Adrenal gland (tissue), 19 donors: ENCODE results near the gene KIR3DL3. TPM values are rescaled to one million over a fixed set of nuclear protein-coding genes. Genes with fewer than 3 reads are reported as not detected.
"Not testable (repeated sequence)": the region's sequence is repeated elsewhere in the genome, so short reads cannot be mapped to it uniquely, and the experiment has no call there.

ENCODE experiments used
- DNase-seq, 7 donors: peaks; one replicate each; pipeline ENCODE4 v3.0.0-alpha.2; 2019 to 2020
- H3K27ac ChIP-seq, 5 donors: fragments of 200-600 bp; sonication (generic) in 4 of 5; 1 replicate in 3 of 5; 2 replicates in 2 of 5; pipeline versions ENCODE4 v1.5.1 to v1.8.0; 2016 to 2020; ENCODE audit warnings: mild to moderate bottlenecking in 1 of 5
- H3K27me3 ChIP-seq: fragments of 200-600 bp; 2 replicates; pipeline ENCODE4 v1.8.0; 2021
- H3K36me3 ChIP-seq, 2 donors: fragments of 200-600 bp; replicated peaks in 1 of 2; 1 replicate in 1 of 2; 2 replicates in 1 of 2; pipeline versions ENCODE4 v1.5.1 to v1.8.0; 2018 to 2022
- H3K4me1 ChIP-seq, 2 donors: fragments of 200-600 bp; replicated peaks in 1 of 2; 1 replicate in 1 of 2; 2 replicates in 1 of 2; pipeline versions ENCODE4 v1.5.1 to v1.8.0; 2018 to 2021
- H3K4me3 ChIP-seq, 4 donors: fragments of 200-600 bp; sonication (generic) in 3 of 4; one replicate each; pipeline ENCODE4 v1.5.1; 2016 to 2018
- H3K9me3 ChIP-seq, 3 donors: fragments of 200-600 bp; sonication (generic) in 1 of 3; replicated peaks in 1 of 3; 1 replicate in 2 of 3; 2 replicates in 1 of 3; pipeline versions ENCODE4 v1.5.1 to v1.8.0; 2016 to 2021
- CTCF ChIP-seq, 6 experiments: fragments of 450-650 bp in 4 of 6; fragments of 200-600 bp in 2 of 6; sonication (generic) in 1 of 6; IDR thresholded peaks; 1 replicate in 5 of 6; 2 replicates in 1 of 6; pipeline versions ENCODE4 v1.5.1 to v1.8.0; 2016 to 2021; ENCODE audit warnings: antibody characterized with exemption in 6 of 6, mild to moderate bottlenecking in 2 of 6, moderate library complexity in 1 of 6
- POLR2A ChIP-seq, 2 donors: fragments of 450-650 bp; IDR thresholded peaks; one replicate each; pipeline ENCODE4 v1.6.1; 2017; ENCODE audit warnings: antibody characterized with exemption in 2 of 2, mild to moderate bottlenecking in 2 of 2, moderate library complexity in 1 of 2
- WGBS, 4 donors: extraction: QIAGEN DNeasy Blood & Tissue Kit in 2 of 4; methylation state at CpG; one replicate each; pipeline versions ENCODE4 v1.1.5 to v1.1.7; 2013 to 2017; 5-methylcytosine and 5-hydroxymethylcytosine counted together
- intact Hi-C, 2 donors: fragments of 100-400 bp; cut with DNase I; formaldehyde crosslinking; loops; one replicate each; pipeline versions ENCODE4 v1.14.1 to v1.15.0; 2022 to 2023
- long read RNA-seq, 10 donors: library from polyadenylated mRNA in 3 of 10; unstranded in 2 of 10; stranded (forward) in 1 of 10; transcript quantifications; one replicate each; pipeline ENCODE4 v2.0.0 and lab custom pipeline, GENCODE V29; 2021 to 2026
- polyA plus RNA-seq, 3 donors: library from polyadenylated mRNA; stranded (reverse); fragments of 200-250 nt in 2 of 3; fragments of 350-450 nt in 1 of 3; fragmentation: Illumina TruSeq in 1 of 3; extraction: RNeasy Lipid Tissue Mini Kit (QIAGEN cat#74804) in 1 of 3; gene quantifications; one replicate each; pipeline ENCODE4 v1.2.3, GENCODE V29; 2013 to 2014
- total RNA-seq, 9 donors: library from RNA; depleted of rRNA in 4 of 9; stranded (reverse); fragments of >200 nt in 4 of 9; fragments of 120-200 nt in 1 of 9; fragmentation: NEBNext Ultra II Directional in 1 of 9; extraction: Animal tissue kit (Norgen Biotek cat#: 25700) in 1 of 9; gene quantifications; one replicate each; pipeline versions ENCODE4 v1.1.0 to v1.2.4, GENCODE V29; 2013 to 2023
- donor health status: healthy with polysubstance abuse.
- donor health status: Bipolar disorder and iron deficiency.
- donor health status: DM: yes; HTN: yes; CAD: no.
- donor health status: DM: no; HTN: no; CAD: no.
- donor health status: DM: no; HTN: no; CAD: no.
- donor health status: DM: yes; HTN: yes; CAD: no.

Gene KIR3DL3
- total RNA-seq (not detected), polyA plus RNA-seq (not detected)
- long read RNA-seq, donor 1, result 0 reads
- long read RNA-seq, donor 2, result 0 reads
- long read RNA-seq, donor 3, result 0 reads
- long read RNA-seq, donor 4, result 0 reads
- long read RNA-seq, donor 5, result 0 reads
- long read RNA-seq, donor 6, result 0 reads
- long read RNA-seq, donor 7, result 0 reads
- long read RNA-seq, donor 8, result 0 reads
- long read RNA-seq, donor 9, result 0 reads
- long read RNA-seq, donor 10, result 0 reads

- Histone ChIP-seq H3K27me3 (no peaks in the 10 kb centered on the region), H3K36me3 (no peaks in the 10 kb centered on the region), H3K4me3 (no peak within 1 kb of the TSS), H3K27ac (no peak within 1 kb of the TSS), H3K4me1 (no peaks in the 10 kb centered on the region), H3K9me3 (peaks cover 0 to 17% (median 0%) of the 10 kb centered on the region in 3 donors)
- intact Hi-C loops, result no loop called here
- 79 to 90% (median 87%) methylated on average over 9 of the region's 9 CpGs for WGBS, 4 donors
- no peak for DNase-seq
- TF ChIP-seq CTCF (IDR thresholded peaks at IDR 0.05), result no peak
- no peak for TF ChIP-seq POLR2A (IDR thresholded peaks at IDR 0.05)
Measured at GRCh38 chr19:54724142-54724541, at the start of gene KIR3DL3. Gene KIR3DL3 (plus strand): TSS chr19:54724442. CDS start chr19:54724497, 55 bp downstream.

- TF ChIP-seq CTCF (IDR thresholded peaks at IDR 0.05), result peak; percentile 43 to 84 (median 72)
- not testable (repeated sequence) for H3K9me3 ChIP-seq, DNase-seq, H3K36me3 ChIP-seq, H3K4me3 ChIP-seq, H3K4me1 ChIP-seq, H3K27me3 ChIP-seq, H3K27ac ChIP-seq
- 20 to 28% (median 24%) methylated on average over 10 of the region's 10 CpGs for WGBS, 4 donors
- intact Hi-C loops, result loop anchor here (5.0 to 10.0 kb wide), 2 partner anchors 192 to 199 kb away; no protein-coding TSS in a partner anchor
Measured at GRCh38 chr19:54676210-54676834, 47.9 kb upstream of the KIR3DL3 start.

GRCh38 chr19:54677217-54677616 lies 47.0 kb upstream of the KIR3DL3 start:
- intact Hi-C loops, result loop anchor here (5.0 to 10.0 kb wide), 2 partner anchors 192 to 200 kb away; no protein-coding TSS in a partner anchor
- 51 to 58% (median 54%) methylated on average over 4 of the region's 4 CpGs for WGBS, 4 donors
- no peak for DNase-seq
- no peaks in the 10 kb centered on the region for H3K4me1 ChIP-seq
- no peaks in the 10 kb centered on the region for H3K9me3 ChIP-seq
- H3K36me3 ChIP-seq, result no peaks in the 10 kb centered on the region
- no peak overlapping the region for H3K27ac ChIP-seq
- peaks cover 3% of the 10 kb centered on the region for H3K27me3 ChIP-seq
- TF ChIP-seq CTCF (IDR thresholded peaks at IDR 0.05), result no peak
- no peak for TF ChIP-seq POLR2A (IDR thresholded peaks at IDR 0.05)
- H3K4me3 ChIP-seq, result no peak overlapping the region

- WGBS, 4 donors, result 66 to 74% (median 72%) methylated on average over 12 of the region's 12 CpGs
Measured at GRCh38 chr19:54681596-54681995, 42.6 kb upstream of the KIR3DL3 start.

More at GRCh38 chr19:54681596-54681995, 42.6 kb upstream of the KIR3DL3 start:
- DNase-seq, H3K27me3 ChIP-seq, H3K4me1 ChIP-seq, H3K4me3 ChIP-seq, H3K27ac ChIP-seq, H3K36me3 ChIP-seq, intact Hi-C loops, H3K9me3 ChIP-seq: not testable (repeated sequence)
